Measurements from ENCODE around the gene PRXL2C.
A peak's percentile ranks its signal among the peaks of the same experiment; 100 is the strongest.

The PRXL2C gene

DNA sequence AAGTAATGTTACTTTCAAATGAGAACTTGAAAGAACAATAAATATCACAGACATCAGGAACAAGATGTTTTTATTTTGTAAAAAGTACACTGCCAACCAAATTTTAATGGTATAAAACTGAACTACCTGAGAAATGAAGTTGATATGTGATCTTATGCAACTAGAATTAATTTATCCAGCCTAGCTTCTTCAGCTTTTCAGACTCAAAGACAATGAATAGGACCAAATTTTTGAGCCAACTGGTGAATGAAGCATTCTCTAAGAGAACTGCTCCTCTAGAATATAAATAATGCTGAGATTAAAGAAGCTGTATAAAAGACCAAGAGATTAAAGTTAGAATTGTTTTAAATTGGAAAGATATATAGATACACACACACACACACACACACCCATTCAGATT is 45.4 kb downstream of the PRXL2C start:
- no peak overlapping the region for H3K4me3 ChIP-seq (replicated peaks; ENCODE audit: low read depth, low read length)
- no peak for DNase-seq (ENCODE audit: low read depth)
- TF ChIP-seq, protein P1, sequence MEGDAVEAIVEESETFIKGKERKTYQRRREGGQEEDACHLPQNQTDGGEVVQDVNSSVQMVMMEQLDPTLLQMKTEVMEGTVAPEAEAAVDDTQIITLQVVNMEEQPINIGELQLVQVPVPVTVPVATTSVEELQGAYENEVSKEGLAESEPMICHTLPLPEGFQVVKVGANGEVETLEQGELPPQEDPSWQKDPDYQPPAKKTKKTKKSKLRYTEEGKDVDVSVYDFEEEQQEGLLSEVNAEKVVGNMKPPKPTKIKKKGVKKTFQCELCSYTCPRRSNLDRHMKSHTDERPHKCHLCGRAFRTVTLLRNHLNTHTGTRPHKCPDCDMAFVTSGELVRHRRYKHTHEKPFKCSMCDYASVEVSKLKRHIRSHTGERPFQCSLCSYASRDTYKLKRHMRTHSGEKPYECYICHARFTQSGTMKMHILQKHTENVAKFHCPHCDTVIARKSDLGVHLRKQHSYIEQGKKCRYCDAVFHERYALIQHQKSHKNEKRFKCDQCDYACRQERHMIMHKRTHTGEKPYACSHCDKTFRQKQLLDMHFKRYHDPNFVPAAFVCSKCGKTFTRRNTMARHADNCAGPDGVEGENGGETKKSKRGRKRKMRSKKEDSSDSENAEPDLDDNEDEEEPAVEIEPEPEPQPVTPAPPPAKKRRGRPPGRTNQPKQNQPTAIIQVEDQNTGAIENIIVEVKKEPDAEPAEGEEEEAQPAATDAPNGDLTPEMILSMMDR (IDR thresholded peaks at IDR 0.05; ENCODE audit: low read length, missing control alignments), result no peak

DNA sequence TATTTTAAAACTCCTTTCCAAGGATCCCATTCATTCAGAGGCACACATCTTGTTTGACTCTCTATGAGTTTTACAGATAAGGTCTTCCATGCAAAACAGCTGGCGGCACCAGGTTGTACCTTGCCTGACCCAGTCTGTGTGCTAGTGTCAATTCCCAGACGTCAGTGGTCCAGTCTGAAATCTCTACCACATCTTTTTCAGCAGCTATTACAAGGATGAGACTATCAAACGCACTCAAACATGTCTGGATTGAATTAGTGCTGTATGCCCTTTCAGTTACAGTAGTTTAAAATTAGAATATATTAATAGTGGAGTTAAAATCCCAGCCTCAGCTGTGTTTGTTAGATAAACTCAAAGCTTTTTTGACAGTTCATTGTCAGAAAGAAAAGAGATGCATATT is 47.1 kb downstream of the PRXL2C start:
- DNase-seq (ENCODE audit: low read depth), result no peak
- TF ChIP-seq, protein P1 (IDR thresholded peaks at IDR 0.05; ENCODE audit: low read length, missing control alignments), result no peak
- no peak overlapping the region for H3K4me3 ChIP-seq (replicated peaks; ENCODE audit: low read depth, low read length)

DNA sequence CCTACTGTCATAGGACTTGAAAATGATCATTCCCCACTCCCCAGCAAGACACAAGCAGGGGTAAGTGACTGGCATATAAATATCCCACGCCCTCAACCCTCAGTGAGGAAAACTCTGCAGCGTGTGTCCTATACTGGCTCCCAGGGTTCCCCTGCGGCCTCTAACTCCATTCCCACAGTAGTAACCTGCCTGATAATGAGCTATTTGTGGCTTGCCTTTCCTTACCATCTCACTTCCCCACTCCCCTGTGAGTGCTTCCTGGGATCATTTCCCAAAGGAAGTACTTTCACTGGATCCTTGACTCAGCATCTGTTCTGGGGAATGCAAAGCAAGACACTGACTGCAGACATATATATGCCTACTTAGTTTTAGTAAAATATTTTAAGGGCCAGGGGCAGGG is 49.8 kb downstream of the PRXL2C start:
- TF ChIP-seq, protein P1 (IDR thresholded peaks at IDR 0.05; ENCODE audit: low read length, missing control alignments), result no peak
- no peak overlapping the region for H3K4me3 ChIP-seq (replicated peaks; ENCODE audit: low read depth, low read length)
- DNase-seq (ENCODE audit: low read depth), result no peak

DNA sequence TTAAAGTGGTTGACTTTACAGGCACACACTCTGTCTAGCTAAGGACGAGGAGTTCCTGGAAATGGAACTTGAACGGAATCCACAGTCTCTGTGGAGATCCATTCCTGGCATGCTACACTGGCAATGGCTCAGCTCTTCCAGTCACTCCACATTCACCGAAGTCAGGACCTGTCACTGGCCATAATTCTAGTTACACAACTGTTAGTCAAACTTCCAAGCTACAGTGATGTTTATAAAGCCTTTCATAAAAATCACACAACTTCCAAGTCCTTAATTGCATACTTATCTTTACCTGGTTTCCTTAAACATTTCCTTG is 51.2 kb downstream of the PRXL2C start:
- TF ChIP-seq, protein P1 (IDR thresholded peaks at IDR 0.05; ENCODE audit: low read length, missing control alignments), result no peak
- H3K4me3 ChIP-seq (replicated peaks; ENCODE audit: low read depth, low read length), result no peak overlapping the region
- DNase-seq (ENCODE audit: low read depth), result no peak

DNA sequence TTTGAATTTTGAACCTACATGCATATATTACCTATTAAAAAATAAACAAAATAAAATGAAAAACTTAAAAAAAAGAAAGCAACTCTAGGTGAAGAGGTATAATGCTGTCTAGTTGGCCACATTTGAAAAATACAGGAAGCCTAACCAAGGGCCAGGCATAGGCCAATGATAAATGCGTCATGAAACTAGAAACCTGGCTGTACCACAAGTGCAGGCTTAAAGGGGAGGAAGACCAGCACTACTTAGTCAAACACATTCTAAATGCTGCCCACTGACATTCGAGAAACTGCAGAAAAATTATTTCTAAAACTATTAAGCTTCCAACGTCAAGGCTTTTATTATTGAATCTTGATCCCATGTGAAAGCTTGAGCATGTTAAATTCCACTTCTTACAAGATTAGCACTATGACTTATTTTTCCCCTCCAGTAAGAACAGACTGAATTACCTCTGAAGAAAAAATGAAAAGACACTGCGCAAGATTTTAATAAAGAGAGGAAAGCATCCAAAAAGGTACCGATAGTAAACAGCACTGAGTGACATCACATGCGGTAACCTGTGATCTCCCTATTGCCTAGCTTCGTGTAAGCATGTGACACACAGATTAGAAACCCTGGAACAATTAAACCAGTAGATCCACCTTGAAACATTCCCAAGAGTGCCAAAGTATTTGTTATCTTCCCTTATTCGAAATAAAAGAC is 51.7 kb downstream of the PRXL2C start:
- TF ChIP-seq, protein P1 (IDR thresholded peaks at IDR 0.05; ENCODE audit: low read length, missing control alignments), result no peak
- no peak for DNase-seq (ENCODE audit: low read depth)
- H3K4me3 ChIP-seq (replicated peaks; ENCODE audit: low read depth, low read length), result no peak overlapping the region

DNA sequence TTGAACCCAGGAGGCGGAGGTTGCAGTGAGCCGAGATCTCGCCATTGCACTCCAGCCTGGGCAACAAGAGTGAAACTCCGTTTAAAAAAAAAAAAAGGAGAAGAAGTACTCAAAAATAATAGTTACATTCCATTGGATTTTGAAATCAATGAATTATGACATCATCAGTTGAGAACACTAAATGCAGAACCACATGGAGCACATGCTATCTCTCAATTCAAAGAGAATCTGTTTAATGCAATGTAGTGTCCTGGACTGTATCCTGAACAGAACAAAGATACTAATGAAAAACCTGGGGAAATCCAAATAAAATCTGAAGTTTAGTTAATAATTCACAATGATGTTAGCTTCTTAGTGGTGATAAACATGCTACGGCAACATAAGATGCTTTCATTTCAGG is 55.8 kb downstream of the PRXL2C start:
- peak; percentile 59 for DNase-seq (ENCODE audit: low read depth)
- TF ChIP-seq, protein P1 (IDR thresholded peaks at IDR 0.05; ENCODE audit: low read length, missing control alignments), result no peak
- no peak overlapping the region for H3K4me3 ChIP-seq (replicated peaks; ENCODE audit: low read depth, low read length)

DNA sequence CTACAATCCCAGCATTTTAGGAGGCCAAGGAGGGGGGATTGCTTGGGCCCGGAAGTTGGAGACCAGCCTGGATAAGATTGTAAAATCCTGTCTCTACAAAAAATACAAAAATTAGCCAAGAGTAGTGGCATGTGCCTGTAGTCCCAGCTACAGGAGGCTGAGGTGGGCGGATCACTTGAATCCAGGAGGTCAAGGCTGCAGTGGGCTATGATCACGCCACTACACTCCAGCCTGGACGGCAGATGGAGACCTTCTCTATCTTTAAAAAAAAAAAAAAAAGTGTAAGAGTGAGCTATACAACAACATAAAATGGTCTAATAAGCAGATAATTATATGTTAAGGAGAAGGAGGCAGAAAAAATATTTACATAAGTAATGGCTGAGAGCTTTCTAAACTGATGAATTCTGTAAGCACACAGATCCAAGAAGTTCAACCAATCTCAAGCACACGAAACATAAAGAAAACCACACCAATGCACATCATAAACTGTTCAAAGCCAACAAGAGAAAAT is 58.5 kb downstream of the PRXL2C start:
- TF ChIP-seq, protein P1 (IDR thresholded peaks at IDR 0.05; ENCODE audit: low read length, missing control alignments), result no peak
- H3K4me3 ChIP-seq (replicated peaks; ENCODE audit: low read depth, low read length), result no peak overlapping the region
- DNase-seq (ENCODE audit: low read depth), result no peak

Measured in fibroblast of pulmonary artery (primary cell).